HFFc6 (cell line): ENCODE measurements around the gene GTPBP2. TPM values are rescaled to one million over a fixed set of nuclear protein-coding genes. Genes with fewer than 3 reads are reported as not detected.
A peak's percentile ranks its signal among the peaks of the same experiment; 100 is the strongest.

Experiments
- DNase-seq: peaks from one replicate; pipeline ENCODE4 v3.0.0-alpha.2; 2018
- H3K27ac Mint-ChIP-seq: 2 replicates; pipeline ENCODE4 v1.8.0; 2020; ENCODE audit warnings: mild to moderate bottlenecking, mixed read lengths
- H3K27me3 Mint-ChIP-seq: 2 replicates; pipeline ENCODE4 v1.8.0; 2021; ENCODE audit warnings: mild to moderate bottlenecking, moderate library complexity, mixed read lengths; ENCODE audit not compliant: insufficient read depth
- H3K36me3 Mint-ChIP-seq: 2 replicates; pipeline ENCODE4 v1.8.0; 2021; ENCODE audit warnings: low read depth, mixed read lengths
- H3K4me1 Mint-ChIP-seq: 2 replicates; pipeline ENCODE4 v1.8.0; 2020; ENCODE audit warnings: low read depth, mixed read lengths
- H3K4me3 Mint-ChIP-seq: 2 replicates; pipeline ENCODE4 v1.8.0; 2020; ENCODE audit warnings: mild to moderate bottlenecking, moderate library complexity, mixed read lengths
- H3K9me3 Mint-ChIP-seq: 2 replicates; pipeline ENCODE4 v1.8.0; 2020; ENCODE audit warnings: mild to moderate bottlenecking, mixed read lengths
- CTCF ChIP-seq: fragments of 200-600 bp; sonication (generic); IDR thresholded peaks from 2 replicates; pipeline ENCODE4 v1.5.0; 2021; ENCODE audit warnings: antibody characterized with exemption, mild to moderate bottlenecking
- total RNA-seq, 6 experiments: library from RNA; stranded (reverse); fragmentation: NEBNext Ultra II Directional; extraction: Animal tissue kit (Norgen Biotek cat#: 25700); gene quantifications; 2 replicates in 1 of 6; 3 replicates in 5 of 6; pipeline ENCODE4 v1.2.3, GENCODE V29; 2021

The GTPBP2 gene
- total RNA-seq, 6 experiments from 2014 or later: 35.6 to 47.7 (median 41.0) TPM

DNA sequence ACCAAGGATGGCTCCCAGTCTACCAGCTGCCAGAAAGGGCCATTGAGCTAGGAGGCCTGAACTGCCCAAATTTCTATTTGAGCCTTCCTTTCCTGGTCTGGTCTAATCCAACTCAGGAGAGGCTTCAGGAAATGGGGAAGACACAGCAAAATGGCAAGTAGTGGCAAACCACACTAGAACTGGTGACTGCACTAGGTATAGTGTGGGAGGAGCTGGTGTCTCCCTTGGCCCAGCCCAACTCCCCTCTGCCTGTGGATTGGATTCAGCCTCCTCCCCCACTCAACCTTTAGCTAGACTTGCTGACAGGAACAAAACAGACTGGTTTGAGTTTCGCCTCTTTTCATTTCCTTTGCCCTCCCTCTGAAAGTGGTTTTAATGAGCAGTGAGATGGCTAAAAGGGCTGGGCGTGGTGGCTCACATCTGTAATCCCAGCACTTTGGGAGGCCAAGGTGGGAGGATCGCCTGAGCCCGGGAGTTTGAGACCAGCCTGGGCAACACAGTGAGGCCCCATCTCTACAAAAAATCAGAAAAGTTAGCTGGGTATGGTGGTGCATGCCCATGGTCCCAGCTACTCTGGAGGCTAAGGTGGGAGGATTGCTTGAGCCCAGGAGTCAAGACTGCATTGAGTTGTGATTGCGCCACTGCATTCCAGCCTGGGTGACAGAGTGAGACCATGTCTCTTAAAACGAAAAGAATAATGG, 41.0 kb upstream of the GTPBP2 start:
- Mint-ChIP-seq H3K27me3 (no peaks in the 10 kb centered on the region; the same call in 1 of the 2 replicates), H3K4me3 (no peak overlapping the region), H3K27ac (no peak overlapping the region), H3K36me3 (peaks cover under 1% of the 10 kb centered on the region; the same call in 1 of the 2 replicates), H3K4me1 (peaks cover 21% of the 10 kb centered on the region), H3K9me3 (no peaks in the 10 kb centered on the region)
- no peak for TF ChIP-seq CTCF
- no peak for DNase-seq

- H3K4me3 Mint-ChIP-seq: no peak overlapping the region
- peaks cover 21% of the 10 kb centered on the region for H3K4me1 Mint-ChIP-seq
- peak overlapping the region; percentile 9 for H3K27ac Mint-ChIP-seq
- DNase-seq: peak; percentile 55
- TF ChIP-seq CTCF: no peak
- H3K9me3 Mint-ChIP-seq: no peaks in the 10 kb centered on the region
- no peaks in the 10 kb centered on the region; the same call in 1 of the 2 replicates for H3K27me3 Mint-ChIP-seq
- no peaks in the 10 kb centered on the region; the same call in 1 of the 2 replicates for H3K36me3 Mint-ChIP-seq
These were observed 40.2 kb upstream of the GTPBP2 start for GRCh38 chr6:43669050-43669921.

DNA sequence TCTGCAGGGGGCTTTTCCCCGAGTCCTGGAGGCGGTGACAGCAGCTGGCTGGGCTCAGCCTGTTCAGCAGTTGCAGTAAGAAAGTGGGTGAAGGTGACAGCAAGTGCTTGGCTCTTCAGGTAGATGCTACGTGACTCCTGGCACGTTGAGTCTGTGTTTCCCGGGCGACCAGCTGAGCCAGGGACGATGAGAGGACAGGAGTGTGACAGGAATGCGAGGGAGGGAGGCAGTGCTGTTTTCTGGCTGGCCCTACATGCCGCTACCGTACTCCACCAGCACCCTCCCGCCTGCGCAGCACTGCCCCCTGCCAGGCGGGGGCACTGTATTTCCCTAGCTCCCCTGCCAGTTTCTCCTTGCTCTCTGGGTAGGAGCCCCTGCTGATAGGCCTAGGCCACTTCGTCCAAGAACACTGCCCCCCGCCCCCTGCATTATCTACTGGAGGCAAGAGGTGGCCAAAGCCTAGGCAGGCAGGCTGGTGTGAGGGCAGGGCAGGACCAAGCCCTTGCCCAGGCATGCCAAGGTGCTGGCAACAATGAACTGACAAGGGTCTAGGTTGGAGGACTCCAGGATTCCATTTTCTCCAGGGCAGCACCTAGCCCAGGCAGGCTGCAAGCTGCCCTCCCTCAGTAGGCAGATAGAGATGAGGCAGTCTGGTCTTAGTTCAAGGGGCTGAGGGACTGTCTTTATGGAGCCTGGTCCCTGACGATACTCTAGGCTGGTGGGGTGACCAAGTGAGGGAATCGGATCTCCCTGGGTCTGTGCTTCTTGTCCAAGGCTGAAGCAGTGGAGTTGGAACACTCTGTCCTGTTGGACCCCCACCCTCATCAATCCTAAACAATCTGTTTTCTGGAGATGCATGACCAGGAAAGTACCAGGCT, 39.3 kb upstream of the GTPBP2 start:
- Mint-ChIP-seq H3K9me3 (no peaks in the 10 kb centered on the region), H3K4me3 (no peak overlapping the region), H3K27ac (no peak overlapping the region), H3K27me3 (no peaks in the 10 kb centered on the region; the same call in 1 of the 2 replicates), H3K36me3 (no peaks in the 10 kb centered on the region; the same call in 1 of the 2 replicates), H3K4me1 (peaks cover 24% of the 10 kb centered on the region)
- DNase-seq: peak; percentile 22
- peak; percentile 77 for TF ChIP-seq CTCF

DNA sequence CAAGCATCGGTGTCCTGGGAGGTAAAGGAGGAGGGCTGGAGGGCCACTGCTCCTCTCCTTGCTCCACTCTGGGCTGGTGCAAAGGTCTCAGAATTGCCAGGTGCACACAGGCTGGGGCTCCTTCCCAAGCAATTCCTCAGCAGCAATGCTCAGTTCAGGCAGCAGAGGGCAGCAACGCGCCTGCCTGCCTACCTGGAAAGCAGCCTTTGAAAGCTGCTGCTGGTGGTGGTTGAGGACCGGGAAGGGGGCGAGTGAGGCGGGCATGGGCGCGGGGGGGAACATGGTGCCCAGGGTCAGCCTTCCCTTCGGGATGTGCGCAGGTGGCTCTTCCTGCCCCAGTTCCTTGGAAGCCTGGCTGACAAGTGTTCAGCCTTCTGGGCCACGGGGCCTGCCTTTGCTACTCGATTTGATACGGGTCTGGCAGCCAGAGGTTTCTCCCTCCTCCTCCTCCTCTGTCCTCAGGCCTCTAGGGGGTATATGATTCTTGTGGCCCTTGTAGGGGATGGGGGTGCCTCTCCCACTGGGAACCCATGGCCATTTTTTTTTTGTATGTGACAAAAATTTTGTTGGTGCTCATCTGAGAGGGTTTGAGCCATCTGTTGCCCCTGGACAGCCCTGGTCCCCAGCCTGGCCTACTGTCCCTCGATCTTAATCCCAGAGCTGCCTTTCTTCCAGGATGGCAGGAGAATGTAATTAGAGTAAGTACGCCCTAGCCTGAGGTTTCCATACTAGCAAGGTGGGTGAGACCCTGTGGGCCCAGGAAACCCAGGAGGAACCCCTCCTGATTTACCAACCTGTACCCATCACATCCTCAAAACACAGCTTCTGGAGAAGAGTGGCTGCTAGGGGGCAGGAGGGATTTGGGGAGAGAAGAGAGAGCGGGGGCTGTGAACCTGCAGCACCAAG, 38.4 kb upstream of the GTPBP2 start:
- H3K27me3 Mint-ChIP-seq: no peaks in the 10 kb centered on the region; the same call in 1 of the 2 replicates
- H3K4me1 Mint-ChIP-seq: peaks cover 26% of the 10 kb centered on the region
- no peaks in the 10 kb centered on the region; the same call in 1 of the 2 replicates for H3K36me3 Mint-ChIP-seq
- H3K9me3 Mint-ChIP-seq: no peaks in the 10 kb centered on the region
- peak; percentile 90 for TF ChIP-seq CTCF
- no peak overlapping the region for H3K4me3 Mint-ChIP-seq
- DNase-seq: peak; percentile 23
- H3K27ac Mint-ChIP-seq: no peak overlapping the region; the same call in 1 of the 2 replicates
